OCI-LY3 (cell line): ENCODE results near the gene LZTFL1.

Experiments
- H2AFZ ChIP-seq: fragments of 200-600, 300-600 bp; shearing (Covaris generic); 2 replicates; pipeline ENCODE4 v1.6.0; 2014; ENCODE audit warnings: antibody characterized with exemption, low read depth, low read length
- H3K27ac ChIP-seq: fragments of 200-600, 300-600 bp; sonication (generic); 2 replicates; pipeline ENCODE4 v1.5.1; 2014; ENCODE audit warnings: mild to moderate bottlenecking, low read length, moderate library complexity, mixed read lengths
- H3K27me3 ChIP-seq: fragments of 200-600, 300-600 bp; sonication (generic); 2 replicates; pipeline ENCODE4 v1.6.1; 2014; ENCODE audit warnings: low read depth, low read length, mixed read lengths
- H3K36me3 ChIP-seq: fragments of 200-600, 300-600 bp; sonication (generic); replicated peaks from 2 replicates; pipeline ENCODE3; 2014; ENCODE audit warnings: low read depth, low read length, mixed read lengths
- H3K4me1 ChIP-seq: fragments of 300-600, 200-600 bp; sonication (generic); 2 replicates; pipeline ENCODE4 v1.6.1; 2014; ENCODE audit warnings: low read length, mixed read lengths
- H3K4me2 ChIP-seq: fragments of 200-600, 300-600 bp; sonication (generic); 2 replicates; pipeline ENCODE4 v1.6.1; 2014; ENCODE audit warnings: low read length, mixed read lengths
- H3K4me3 ChIP-seq: fragments of 300-600, 200-600 bp; sonication (generic); 2 replicates; pipeline ENCODE4 v1.5.1; 2014; ENCODE audit warnings: antibody characterized with exemption, mild to moderate bottlenecking, low read length, moderate library complexity
- H3K79me2 ChIP-seq: fragments of 300-600, 200-600 bp; shearing (Covaris generic); 2 replicates; pipeline ENCODE4 v1.6.1; 2014; ENCODE audit warnings: mild to moderate bottlenecking, low read length, mixed read lengths
- H3K9ac ChIP-seq: fragments of 300-600, 200-600 bp; shearing (Covaris generic); 2 replicates; pipeline ENCODE4 v1.6.0; 2014; ENCODE audit warnings: mild to moderate bottlenecking, low read length, moderate library complexity
- H3K9me3 ChIP-seq: fragments of 200-600, 300-600 bp; shearing (Covaris generic); 2 replicates; pipeline ENCODE4 v1.6.1; 2014; ENCODE audit warnings: low read length, mixed read lengths; ENCODE audit not compliant: insufficient read depth
- H4K20me1 ChIP-seq: fragments of 200-600, 300-600 bp; sonication (generic); 2 replicates; pipeline ENCODE4 v1.6.1; 2016; ENCODE audit warnings: low read length, mixed read lengths; ENCODE audit not compliant: insufficient read depth
- CTCF ChIP-seq: fragments of 200-600, 300-600 bp; sonication (generic); IDR thresholded peaks from 2 replicates; pipeline ENCODE4 v1.5.1; 2014; ENCODE audit warnings: antibody characterized with exemption, low read length, low read depth
- EZH2phosphoT487 ChIP-seq: fragments of 200-600 bp; shearing (Covaris generic); IDR thresholded peaks from 2 replicates; pipeline ENCODE4 v1.6.1; 2018; ENCODE audit warnings: antibody characterized with exemption, mixed run types, low read depth

The LZTFL1 gene

GRCh38 chr3:45806072-45806471, 35.8 kb downstream of the LZTFL1 start:
- Histone ChIP-seq H3K4me1 (no peaks in the 10 kb centered on the region), H3K9ac (no peak overlapping the region), H3K9me3 (no peaks in the 10 kb centered on the region), H3K4me3 (no peak overlapping the region), H2AFZ (no peak overlapping the region), H3K27me3 (peaks cover 5% of the 10 kb centered on the region; the same call in 1 of the 2 replicates), H3K36me3 (no peaks in the 10 kb centered on the region), H4K20me1 (no peaks in the 10 kb centered on the region), H3K4me2 (no peak overlapping the region), H3K27ac (no peak overlapping the region), H3K79me2 (no peaks in the 10 kb centered on the region)
- no peak for TF ChIP-seq CTCF
- no peak for TF ChIP-seq EZH2phosphoT487

GRCh38 chr3:45803252-45803935, 38.5 kb downstream of the LZTFL1 start:
- Histone ChIP-seq H3K27me3 (peaks cover 12% of the 10 kb centered on the region; the same call in 1 of the 2 replicates), H4K20me1 (no peaks in the 10 kb centered on the region), H3K4me2 (no peak overlapping the region), H2AFZ (no peak overlapping the region), H3K4me1 (no peaks in the 10 kb centered on the region), H3K36me3 (no peaks in the 10 kb centered on the region), H3K79me2 (no peaks in the 10 kb centered on the region), H3K9ac (no peak overlapping the region), H3K27ac (no peak overlapping the region), H3K9me3 (no peaks in the 10 kb centered on the region), H3K4me3 (no peak overlapping the region)
- no peak for TF ChIP-seq EZH2phosphoT487
- no peak for TF ChIP-seq CTCF

GRCh38 chr3:45802146-45802545, 39.8 kb downstream of the LZTFL1 start:
- no peaks in the 10 kb centered on the region for H3K36me3 ChIP-seq
- H3K9ac ChIP-seq, result no peak overlapping the region
- no peaks in the 10 kb centered on the region for H3K4me1 ChIP-seq
- H3K27ac ChIP-seq, result no peak overlapping the region
- H4K20me1 ChIP-seq, result no peaks in the 10 kb centered on the region
- H2AFZ ChIP-seq, result no peak overlapping the region
- TF ChIP-seq CTCF (no peak), EZH2phosphoT487 (no peak)
- H3K79me2 ChIP-seq, result no peaks in the 10 kb centered on the region
- no peak overlapping the region for H3K4me3 ChIP-seq
- H3K27me3 ChIP-seq, result peaks cover 21% of the 10 kb centered on the region
- H3K4me2 ChIP-seq, result no peak overlapping the region
- H3K9me3 ChIP-seq, result no peaks in the 10 kb centered on the region

- no peaks in the 10 kb centered on the region for H4K20me1 ChIP-seq
- no peak overlapping the region for H3K27ac ChIP-seq
- no peak overlapping the region for H3K4me3 ChIP-seq
- H3K27me3 ChIP-seq, result peaks cover 24% of the 10 kb centered on the region
- no peaks in the 10 kb centered on the region for H3K9me3 ChIP-seq
- no peaks in the 10 kb centered on the region for H3K79me2 ChIP-seq
- H3K36me3 ChIP-seq, result no peaks in the 10 kb centered on the region
- no peak overlapping the region for H2AFZ ChIP-seq
- no peak for TF ChIP-seq EZH2phosphoT487
- no peak for TF ChIP-seq CTCF
- no peaks in the 10 kb centered on the region for H3K4me1 ChIP-seq
- H3K9ac ChIP-seq, result no peak overlapping the region
- no peak overlapping the region for H3K4me2 ChIP-seq
These were observed 41.3 kb downstream of the LZTFL1 start for GRCh38 chr3:45800611-45801010.
